HG03565 (cell line): Measurements from ENCODE around the gene TOLLIP.

ENCODE experiments used
- ATAC-seq: cut with Tn5 transposase; IDR thresholded peaks from one replicate; pipeline ENCODE4 v1.9.1; 2021; ENCODE audit warnings: mild to moderate bottlenecking, moderate library complexity; ENCODE audit not compliant: unreplicated experiment

Gene TOLLIP

GRCh38 chr11:1317993-1318392 is 8.6 kb upstream of the TOLLIP start:
- no peak for ATAC-seq

- ATAC-seq = no peak
Measured at GRCh38 chr11:1317432-1317831, 8.0 kb upstream of the TOLLIP start.

GRCh38 chr11:1310772-1311468 is 1.5 kb upstream of the TOLLIP start:
- ATAC-seq = no peak

GRCh38 chr11:1310318-1310687 is 871 bp upstream of the TOLLIP start:
- ATAC-seq = no peak

GRCh38 chr11:1308743-1309497 is 512 bp downstream of the TOLLIP start:
- ATAC-seq = peak; percentile 24

GRCh38 chr11:1307998-1308742 is 1.3 kb downstream of the TOLLIP start:
- no peak for ATAC-seq

- no peak for ATAC-seq
Measured at GRCh38 chr11:1307163-1307870, 2.1 kb downstream of the TOLLIP start.

- ATAC-seq = no peak
Measured at GRCh38 chr11:1306186-1307162, 3.0 kb downstream of the TOLLIP start.

GRCh38 chr11:1305501-1306056 is 3.9 kb downstream of the TOLLIP start:
- ATAC-seq = no peak

GRCh38 chr11:1305063-1305495 is 4.4 kb downstream of the TOLLIP start:
- ATAC-seq = no peak

GRCh38 chr11:1304380-1304779 is 5.1 kb downstream of the TOLLIP start:
- no peak for ATAC-seq

- no peak for ATAC-seq
Measured at GRCh38 chr11:1303973-1304372, 5.5 kb downstream of the TOLLIP start.

GRCh38 chr11:1303126-1303821 is 6.2 kb downstream of the TOLLIP start:
- ATAC-seq = no peak

- ATAC-seq = no peak
Measured at GRCh38 chr11:1302461-1303125, 6.8 kb downstream of the TOLLIP start.

- ATAC-seq = no peak
Measured at GRCh38 chr11:1302041-1302460, 7.4 kb downstream of the TOLLIP start.

- ATAC-seq = no peak
Measured at GRCh38 chr11:1301220-1302000, 8.0 kb downstream of the TOLLIP start.

- no peak for ATAC-seq
Measured at GRCh38 chr11:1300569-1301187, 8.8 kb downstream of the TOLLIP start.
